KMS-11 (cell line): ENCODE results near the gene ANAPC5.

Source experiments
- H2AFZ ChIP-seq: fragments of 200-600 bp; sonication (generic); 2 replicates; pipeline ENCODE4 v1.6.1; 2016; ENCODE audit warnings: antibody characterized with exemption, mixed run types, low read depth
- H3K27ac ChIP-seq: fragments of 200-600 bp; sonication (generic); 2 replicates; pipeline ENCODE4 v1.6.1; 2016; ENCODE audit warnings: mild to moderate bottlenecking, mixed run types
- H3K27me3 ChIP-seq: fragments of 200-600 bp; sonication (generic); 2 replicates; pipeline ENCODE4 v1.6.1; 2017; ENCODE audit warnings: mild to moderate bottlenecking, low read depth, mixed run types, moderate library complexity; ENCODE audit not compliant: insufficient read depth
- H3K36me3 ChIP-seq: fragments of 200-600 bp; sonication (generic); 2 replicates; pipeline ENCODE4 v1.6.1; 2017; ENCODE audit warnings: mild to moderate bottlenecking, mixed run types; ENCODE audit not compliant: insufficient read depth
- H3K4me1 ChIP-seq: fragments of 200-600 bp; sonication (generic); 2 replicates; pipeline ENCODE4 v1.6.1; 2016; ENCODE audit warnings: mild to moderate bottlenecking, low read depth, mixed run types; ENCODE audit not compliant: poor library complexity, severe bottlenecking
- H3K4me2 ChIP-seq: fragments of 200-600 bp; sonication (generic); 2 replicates; pipeline ENCODE4 v1.7.0; 2016; ENCODE audit warnings: mild to moderate bottlenecking, mixed run types
- H3K4me3 ChIP-seq: fragments of 200-600 bp; sonication (generic); IDR thresholded peaks from 2 replicates; pipeline ENCODE4 v1.6.1; 2017; ENCODE audit warnings: low read depth, low read length, mixed read lengths; ENCODE audit not compliant: insufficient read depth
- H3K79me2 ChIP-seq: fragments of 200-600 bp; sonication (generic); 2 replicates; pipeline ENCODE4 v1.6.1; 2016; ENCODE audit warnings: low read depth, mixed run types; ENCODE audit not compliant: insufficient read depth
- H3K9ac ChIP-seq: fragments of 200-600 bp; sonication (generic); 2 replicates; pipeline ENCODE4 v1.6.1; 2016; ENCODE audit warnings: mild to moderate bottlenecking, mixed run types
- H4K20me1 ChIP-seq: fragments of 200-600 bp; sonication (generic); 2 replicates; pipeline ENCODE4 v1.6.1; 2016; ENCODE audit warnings: mild to moderate bottlenecking, mixed run types; ENCODE audit not compliant: insufficient read depth
- TF ChIP-seq, protein P1 (sequence below): fragments of 200-600 bp; sonication (generic); conservative IDR thresholded peaks from 2 replicates; pipeline ENCODE4 v1.6.1; 2017; ENCODE audit warnings: low read depth, mild to moderate bottlenecking, antibody characterized with exemption, low read length, moderate library complexity, mixed read lengths

ANAPC5 gene

DNA sequence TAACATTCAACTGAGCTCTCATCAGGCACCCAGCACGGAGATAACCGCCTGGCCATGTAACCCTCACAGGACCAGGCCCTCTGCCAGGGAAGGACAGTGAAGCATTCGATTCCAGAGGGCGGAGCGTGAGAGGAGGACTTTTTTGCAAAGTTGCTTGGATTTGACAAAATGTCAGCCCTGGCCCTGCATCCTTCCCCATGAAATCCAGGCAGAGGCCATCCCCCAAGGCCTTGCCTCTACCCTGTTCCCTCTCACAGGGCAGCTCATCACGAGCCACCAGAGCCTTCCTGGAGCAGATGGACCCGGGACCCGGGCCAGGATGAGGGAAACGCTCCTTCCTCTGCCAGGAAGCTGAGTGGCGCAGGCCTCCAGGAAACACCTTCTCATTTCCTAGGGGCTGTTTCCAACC lies 72.7 kb downstream of the ANAPC5 start:
- Histone ChIP-seq H2AFZ (no peak overlapping the region), H3K4me2 (no peak overlapping the region), H3K4me3 (no peak overlapping the region), H3K27ac (no peak overlapping the region), H4K20me1 (no peaks in the 10 kb centered on the region), H3K36me3 (no peaks in the 10 kb centered on the region), H3K27me3 (no peaks in the 10 kb centered on the region), H3K9ac (no peak overlapping the region), H3K4me1 (no peaks in the 10 kb centered on the region), H3K79me2 (no peaks in the 10 kb centered on the region; the same call in 1 of the 2 replicates)
- TF ChIP-seq, protein P1, sequence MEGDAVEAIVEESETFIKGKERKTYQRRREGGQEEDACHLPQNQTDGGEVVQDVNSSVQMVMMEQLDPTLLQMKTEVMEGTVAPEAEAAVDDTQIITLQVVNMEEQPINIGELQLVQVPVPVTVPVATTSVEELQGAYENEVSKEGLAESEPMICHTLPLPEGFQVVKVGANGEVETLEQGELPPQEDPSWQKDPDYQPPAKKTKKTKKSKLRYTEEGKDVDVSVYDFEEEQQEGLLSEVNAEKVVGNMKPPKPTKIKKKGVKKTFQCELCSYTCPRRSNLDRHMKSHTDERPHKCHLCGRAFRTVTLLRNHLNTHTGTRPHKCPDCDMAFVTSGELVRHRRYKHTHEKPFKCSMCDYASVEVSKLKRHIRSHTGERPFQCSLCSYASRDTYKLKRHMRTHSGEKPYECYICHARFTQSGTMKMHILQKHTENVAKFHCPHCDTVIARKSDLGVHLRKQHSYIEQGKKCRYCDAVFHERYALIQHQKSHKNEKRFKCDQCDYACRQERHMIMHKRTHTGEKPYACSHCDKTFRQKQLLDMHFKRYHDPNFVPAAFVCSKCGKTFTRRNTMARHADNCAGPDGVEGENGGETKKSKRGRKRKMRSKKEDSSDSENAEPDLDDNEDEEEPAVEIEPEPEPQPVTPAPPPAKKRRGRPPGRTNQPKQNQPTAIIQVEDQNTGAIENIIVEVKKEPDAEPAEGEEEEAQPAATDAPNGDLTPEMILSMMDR, result no peak

DNA sequence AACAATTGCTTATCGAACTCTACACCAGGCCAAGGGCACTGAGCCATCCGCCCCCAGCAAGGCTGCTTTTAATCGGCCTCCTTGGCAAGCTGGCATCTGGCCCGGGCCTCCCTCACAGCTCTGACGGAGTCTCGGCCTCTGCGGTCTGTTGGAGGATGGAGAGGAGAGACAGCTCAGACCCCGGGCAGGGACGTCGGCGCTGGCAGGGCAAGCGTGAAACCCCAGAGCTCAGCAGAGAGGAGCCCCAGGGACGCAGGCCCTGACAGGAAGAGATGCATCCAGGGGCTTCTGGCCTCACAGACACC lies 73.2 kb downstream of the ANAPC5 start:
- Histone ChIP-seq H3K4me1 (no peaks in the 10 kb centered on the region), H4K20me1 (no peaks in the 10 kb centered on the region), H2AFZ (no peak overlapping the region), H3K4me2 (no peak overlapping the region), H3K27me3 (no peaks in the 10 kb centered on the region), H3K79me2 (no peaks in the 10 kb centered on the region; the same call in 1 of the 2 replicates), H3K9ac (no peak overlapping the region), H3K4me3 (no peak overlapping the region), H3K36me3 (no peaks in the 10 kb centered on the region), H3K27ac (no peak overlapping the region)
- TF ChIP-seq, protein P1, result no peak

DNA sequence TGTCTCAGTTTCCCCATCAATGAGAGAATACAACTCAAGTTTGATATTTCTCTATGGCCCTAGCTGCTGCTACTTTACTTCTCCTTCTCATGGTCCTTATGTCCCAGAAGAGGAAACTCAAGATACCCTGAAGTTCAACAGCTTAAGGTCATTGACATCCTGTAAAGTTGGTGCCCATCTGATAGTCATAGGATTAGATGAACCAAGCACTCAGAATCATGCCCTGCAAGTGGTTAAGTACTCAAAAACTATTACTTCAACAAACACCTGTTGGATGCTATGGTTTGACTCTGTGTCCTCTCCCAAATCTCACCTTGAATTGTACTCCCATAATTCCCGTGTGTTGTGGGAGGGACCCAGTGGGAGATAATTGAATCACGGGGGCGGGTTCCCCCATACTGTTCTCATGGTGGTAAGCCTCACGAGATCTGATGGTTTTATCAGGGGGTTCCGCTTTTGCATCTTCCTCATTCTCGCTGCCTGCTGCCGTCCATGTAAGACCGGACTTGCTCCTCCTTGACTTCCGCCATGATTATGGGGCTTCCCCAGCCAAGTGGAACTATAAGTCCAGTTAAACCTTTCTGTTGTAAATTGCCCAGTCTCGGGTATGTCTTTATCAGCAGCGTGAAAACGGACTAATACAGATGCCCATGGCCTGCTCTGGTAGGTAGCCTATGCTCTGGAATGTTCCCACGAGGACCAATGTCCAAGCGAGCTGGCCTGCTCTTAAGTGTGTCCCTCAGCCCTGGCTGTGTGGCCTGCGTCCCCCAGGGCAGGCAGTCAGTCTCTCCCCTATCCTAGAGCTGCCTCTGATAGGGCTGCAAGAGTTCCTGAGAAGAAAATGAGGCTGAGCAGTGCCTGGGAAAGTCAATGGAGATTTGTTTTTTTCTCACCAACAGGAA lies 73.8 kb downstream of the ANAPC5 start:
- Histone ChIP-seq H3K36me3 (no peaks in the 10 kb centered on the region), H4K20me1 (no peaks in the 10 kb centered on the region), H3K27ac (no peak overlapping the region), H3K4me1 (no peaks in the 10 kb centered on the region), H3K4me3 (no peak overlapping the region), H3K27me3 (no peaks in the 10 kb centered on the region), H3K4me2 (no peak overlapping the region), H3K79me2 (no peaks in the 10 kb centered on the region; the same call in 1 of the 2 replicates), H2AFZ (no peak overlapping the region), H3K9ac (no peak overlapping the region)
- TF ChIP-seq, protein P1, result no peak

DNA sequence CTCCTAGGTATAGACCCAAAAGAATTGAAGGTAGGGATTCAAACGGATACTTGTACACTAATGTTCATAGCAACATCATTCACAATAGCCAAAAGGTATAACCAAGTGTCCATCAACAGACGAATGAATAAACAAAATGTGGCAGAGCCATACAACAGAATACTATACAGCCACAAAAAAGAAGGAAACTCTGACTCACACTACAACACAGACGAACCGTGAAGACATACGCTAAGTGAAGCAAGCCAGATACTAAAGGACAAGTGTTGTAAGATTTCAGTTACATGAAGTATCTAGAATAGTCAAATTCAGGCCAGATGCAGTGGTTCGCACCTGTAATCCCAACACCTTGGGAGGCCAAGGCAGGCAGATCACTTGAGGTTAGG lies 74.8 kb downstream of the ANAPC5 start:
- no peaks in the 10 kb centered on the region for H3K4me1 ChIP-seq
- no peak overlapping the region for H2AFZ ChIP-seq
- H3K79me2 ChIP-seq, result no peaks in the 10 kb centered on the region; the same call in 1 of the 2 replicates
- H3K36me3 ChIP-seq, result no peaks in the 10 kb centered on the region
- no peak overlapping the region for H3K27ac ChIP-seq
- no peak overlapping the region for H3K9ac ChIP-seq
- H3K27me3 ChIP-seq, result no peaks in the 10 kb centered on the region
- TF ChIP-seq, protein P1, result no peak
- H3K4me3 ChIP-seq, result no peak overlapping the region
- no peak overlapping the region for H3K4me2 ChIP-seq
- H4K20me1 ChIP-seq, result no peaks in the 10 kb centered on the region
